Jurkat, Clone E6-1 (cell line): Measurements from ENCODE around the gene FKBP5.
A peak's percentile ranks its signal among the peaks of the same experiment; 100 is the strongest.

Experiments
- DNase-seq: peaks from one replicate; pipeline ENCODE4 v3.0.0-alpha.2; 2011; ENCODE audit warnings: low read depth, low spot score
- H3K4me3 ChIP-seq: 2 replicates; pipeline ENCODE4 v1.5.1; 2011; ENCODE audit warnings: mild to moderate bottlenecking, low read length, control low read depth, moderate library complexity

The FKBP5 gene

GRCh38 chr6:35635601-35636597 is 52.8 kb downstream of the FKBP5 start:
- no peak for DNase-seq
- H3K4me3 ChIP-seq: no peak overlapping the region

GRCh38 chr6:35634316-35634715 is 54.4 kb downstream of the FKBP5 start:
- DNase-seq: no peak
- H3K4me3 ChIP-seq: no peak overlapping the region

- no peak overlapping the region for H3K4me3 ChIP-seq
- DNase-seq: no peak
Observed at GRCh38 chr6:35633579-35634089, 55.1 kb downstream of the FKBP5 start.

GRCh38 chr6:35629876-35630378 is 58.8 kb downstream of the FKBP5 start:
- no peak overlapping the region for H3K4me3 ChIP-seq
- no peak for DNase-seq

- no peak for DNase-seq
Observed at GRCh38 chr6:35626401-35626800, 62.3 kb downstream of the FKBP5 start.

GRCh38 chr6:35624341-35625070 is 64.2 kb downstream of the FKBP5 start:
- H3K4me3 ChIP-seq: no peak overlapping the region
- DNase-seq: peak; percentile 20

More at GRCh38 chr6:35626401-35626800, 62.3 kb downstream of the FKBP5 start:
- H3K4me3 ChIP-seq: no peak overlapping the region

GRCh38 chr6:35622283-35622682 is 66.4 kb downstream of the FKBP5 start:
- DNase-seq: no peak
- no peak overlapping the region for H3K4me3 ChIP-seq

- H3K4me3 ChIP-seq: no peak overlapping the region
- no peak for DNase-seq
Observed at GRCh38 chr6:35620706-35621105, 68.0 kb downstream of the FKBP5 start.

- H3K4me3 ChIP-seq: no peak overlapping the region
- no peak for DNase-seq
Observed at GRCh38 chr6:35613762-35614161, 75.0 kb downstream of the FKBP5 start.

- DNase-seq: no peak
- no peak overlapping the region for H3K4me3 ChIP-seq
Observed at GRCh38 chr6:35611240-35611639, 77.5 kb downstream of the FKBP5 start.

GRCh38 chr6:35610830-35611229 is 77.9 kb downstream of the FKBP5 start:
- no peak for DNase-seq
- H3K4me3 ChIP-seq: no peak overlapping the region

- DNase-seq: no peak
- no peak overlapping the region for H3K4me3 ChIP-seq
Observed at GRCh38 chr6:35609588-35609987, 79.1 kb downstream of the FKBP5 start.

GRCh38 chr6:35607517-35608233 is 81.0 kb downstream of the FKBP5 start:
- H3K4me3 ChIP-seq: no peak overlapping the region
- no peak for DNase-seq

GRCh38 chr6:35605600-35605999 is 83.1 kb downstream of the FKBP5 start:
- no peak overlapping the region for H3K4me3 ChIP-seq
- no peak for DNase-seq

GRCh38 chr6:35603326-35604202 is 85.2 kb downstream of the FKBP5 start:
- DNase-seq: no peak
- no peak overlapping the region for H3K4me3 ChIP-seq

- H3K4me3 ChIP-seq: no peak overlapping the region
- no peak for DNase-seq
Observed at GRCh38 chr6:35602133-35602946, 86.4 kb downstream of the FKBP5 start.

- no peak overlapping the region for H3K4me3 ChIP-seq
- peak; percentile 94 for DNase-seq
Observed at GRCh38 chr6:35601331-35602132, 87.2 kb downstream of the FKBP5 start.
